ENCODE results near the gene DUT. TPM values are rescaled to one million over a fixed set of nuclear protein-coding genes. Genes with fewer than 3 reads are reported as not detected.

The DUT gene
- total and polyA plus RNA-seq, 7 donors: 29.5 to 56.0 (median 37.4) TPM

DNA sequence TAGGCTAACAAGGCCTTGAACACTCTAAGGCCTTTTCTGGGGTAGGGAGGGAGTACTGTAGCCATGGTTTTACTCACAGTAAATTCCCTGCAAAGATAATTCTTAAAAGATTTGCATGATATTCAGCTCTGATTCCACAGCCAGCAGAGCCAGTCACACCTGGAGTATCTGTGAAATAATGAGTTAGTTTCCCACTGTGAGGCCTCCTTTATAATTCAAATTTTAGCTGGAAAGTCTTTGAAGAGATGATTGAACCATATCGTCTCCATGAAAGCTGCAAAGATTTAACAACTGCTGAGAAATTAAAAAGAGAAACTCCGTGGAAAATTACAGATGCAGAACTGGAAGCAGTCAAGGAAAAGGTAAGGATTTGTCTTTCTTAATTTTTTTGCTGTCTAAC is 32.3 kb upstream of the DUT start:
- ATAC-seq (no peak), DNase-seq (no peak)
- 23 to 29% (median 27%) methylated on average over 2 of the region's 2 CpGs for WGBS, 3 donors
- TF ChIP-seq, protein P1, sequence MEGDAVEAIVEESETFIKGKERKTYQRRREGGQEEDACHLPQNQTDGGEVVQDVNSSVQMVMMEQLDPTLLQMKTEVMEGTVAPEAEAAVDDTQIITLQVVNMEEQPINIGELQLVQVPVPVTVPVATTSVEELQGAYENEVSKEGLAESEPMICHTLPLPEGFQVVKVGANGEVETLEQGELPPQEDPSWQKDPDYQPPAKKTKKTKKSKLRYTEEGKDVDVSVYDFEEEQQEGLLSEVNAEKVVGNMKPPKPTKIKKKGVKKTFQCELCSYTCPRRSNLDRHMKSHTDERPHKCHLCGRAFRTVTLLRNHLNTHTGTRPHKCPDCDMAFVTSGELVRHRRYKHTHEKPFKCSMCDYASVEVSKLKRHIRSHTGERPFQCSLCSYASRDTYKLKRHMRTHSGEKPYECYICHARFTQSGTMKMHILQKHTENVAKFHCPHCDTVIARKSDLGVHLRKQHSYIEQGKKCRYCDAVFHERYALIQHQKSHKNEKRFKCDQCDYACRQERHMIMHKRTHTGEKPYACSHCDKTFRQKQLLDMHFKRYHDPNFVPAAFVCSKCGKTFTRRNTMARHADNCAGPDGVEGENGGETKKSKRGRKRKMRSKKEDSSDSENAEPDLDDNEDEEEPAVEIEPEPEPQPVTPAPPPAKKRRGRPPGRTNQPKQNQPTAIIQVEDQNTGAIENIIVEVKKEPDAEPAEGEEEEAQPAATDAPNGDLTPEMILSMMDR (IDR thresholded peaks at IDR 0.05): no peak
- Histone ChIP-seq H3K4me3 (no peak overlapping the region), H3K9me3 (no peaks in the 10 kb centered on the region), H3K27ac (no peak overlapping the region), H3K4me1 (no peaks in the 10 kb centered on the region), H3K36me3 (ENCODE audit: insufficient read depth in 1 of 2, low read depth in 1 of 2) (no peaks in the 10 kb centered on the region), H3K27me3 (ENCODE audit: insufficient read depth in 3 of 3, low read length in 2 of 3) (no peaks in the 10 kb centered on the region)
- intact Hi-C loops (cut with DNase I): no loop called here

DNA sequence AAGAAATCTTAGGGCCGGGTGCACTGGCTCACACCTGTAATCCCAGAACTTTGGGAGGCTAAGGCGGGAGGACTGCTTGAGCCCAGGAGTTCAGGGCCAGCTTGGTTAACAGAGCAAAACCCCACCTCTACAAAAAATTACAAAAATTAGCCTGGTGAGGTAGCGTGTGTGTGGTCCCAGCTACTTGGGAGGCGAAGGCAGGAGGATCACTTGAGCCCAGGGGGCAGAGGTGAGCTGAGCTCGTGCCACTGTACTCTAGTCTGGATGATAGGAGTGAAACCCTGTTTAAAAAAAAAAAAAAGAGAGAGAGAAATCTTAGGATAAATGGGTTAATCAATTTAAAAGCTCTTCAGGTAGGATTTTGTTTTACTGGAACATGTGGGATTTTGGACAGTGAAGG is 31.2 kb upstream of the DUT start:
- TF ChIP-seq, protein P1 (IDR thresholded peaks at IDR 0.05): no peak
- ATAC-seq: no peak
- H3K4me1 ChIP-seq: no peaks in the 10 kb centered on the region
- 76 to 81% (median 78%) methylated on average over 5 of the region's 5 CpGs for WGBS, 3 donors
- no peak overlapping the region for H3K4me3 ChIP-seq
- H3K27me3 ChIP-seq (ENCODE audit: insufficient read depth in 3 of 3, low read length in 2 of 3): no peaks in the 10 kb centered on the region
- no peak overlapping the region for H3K27ac ChIP-seq
- DNase-seq: no peak
- H3K36me3 ChIP-seq (ENCODE audit: insufficient read depth in 1 of 2, low read depth in 1 of 2): no peaks in the 10 kb centered on the region
- no peaks in the 10 kb centered on the region for H3K9me3 ChIP-seq
- intact Hi-C loops (cut with DNase I): no loop called here

DNA sequence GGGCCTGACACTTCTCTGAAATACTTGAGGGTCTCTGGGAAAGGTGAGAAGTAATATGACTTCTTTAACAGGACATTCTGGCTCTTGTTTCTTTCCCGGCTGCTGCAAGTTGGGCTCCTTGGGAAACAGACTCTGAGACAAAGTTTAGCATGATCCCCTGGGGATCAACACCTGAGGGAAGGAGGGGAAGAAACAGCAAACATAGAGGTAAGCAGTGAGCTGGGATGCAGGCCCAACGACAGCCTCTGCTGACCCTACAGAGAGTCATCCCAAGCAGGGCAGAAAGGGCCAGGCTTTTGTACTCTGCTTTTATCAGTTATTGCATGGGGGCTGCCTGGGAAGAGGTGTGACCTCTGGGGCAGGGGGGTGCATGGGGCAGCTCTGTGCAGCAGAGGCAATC is 26.8 kb upstream of the DUT start:
- intact Hi-C loops (cut with DNase I): no loop called here
- H3K27ac ChIP-seq: no peak overlapping the region
- no peak for DNase-seq
- ATAC-seq: no peak
- no peaks in the 10 kb centered on the region for H3K27me3 ChIP-seq (ENCODE audit: insufficient read depth in 3 of 3, low read length in 2 of 3)
- no peaks in the 10 kb centered on the region for H3K4me1 ChIP-seq
- WGBS, 3 donors: 50 to 63% (median 61%) methylated on average over 2 of the region's 2 CpGs
- H3K9me3 ChIP-seq: no peaks in the 10 kb centered on the region
- H3K4me3 ChIP-seq: no peak overlapping the region
- TF ChIP-seq, protein P1 (IDR thresholded peaks at IDR 0.05): no peak
- no peaks in the 10 kb centered on the region for H3K36me3 ChIP-seq (ENCODE audit: insufficient read depth in 1 of 2, low read depth in 1 of 2)

DNA sequence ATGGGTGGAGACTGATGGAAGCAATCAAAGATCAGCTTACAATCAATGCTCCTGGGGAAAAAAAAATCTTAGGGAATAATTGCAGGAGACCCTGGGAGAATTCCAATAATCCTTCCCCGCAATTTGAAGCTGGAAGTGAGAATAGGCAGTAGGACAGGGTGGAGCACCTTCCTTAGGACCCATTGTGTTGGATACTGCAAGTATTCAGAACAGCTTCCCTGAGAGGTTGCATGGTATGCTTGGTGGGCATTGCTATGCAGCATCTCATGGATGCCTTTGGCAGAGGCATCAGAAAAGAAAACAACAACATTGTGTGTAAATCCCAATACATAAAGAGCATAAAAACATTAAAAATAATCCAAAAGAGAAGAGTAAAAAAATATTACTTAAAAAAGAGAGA is 24.6 kb upstream of the DUT start:
- TF ChIP-seq, protein P1 (IDR thresholded peaks at IDR 0.05): no peak
- no peaks in the 10 kb centered on the region for H3K4me1 ChIP-seq
- ATAC-seq (no peak), DNase-seq (no peak)
- no peaks in the 10 kb centered on the region for H3K27me3 ChIP-seq (ENCODE audit: insufficient read depth in 3 of 3, low read length in 2 of 3)
- WGBS, 3 donors: 48 to 74% (median 61%) methylated on average over 1 of the region's 1 CpG
- no peaks in the 10 kb centered on the region for H3K9me3 ChIP-seq
- no peaks in the 10 kb centered on the region for H3K36me3 ChIP-seq (ENCODE audit: insufficient read depth in 1 of 2, low read depth in 1 of 2)
- no peak overlapping the region for H3K27ac ChIP-seq
- no peak overlapping the region for H3K4me3 ChIP-seq
- intact Hi-C loops (cut with DNase I): no loop called here

DNA sequence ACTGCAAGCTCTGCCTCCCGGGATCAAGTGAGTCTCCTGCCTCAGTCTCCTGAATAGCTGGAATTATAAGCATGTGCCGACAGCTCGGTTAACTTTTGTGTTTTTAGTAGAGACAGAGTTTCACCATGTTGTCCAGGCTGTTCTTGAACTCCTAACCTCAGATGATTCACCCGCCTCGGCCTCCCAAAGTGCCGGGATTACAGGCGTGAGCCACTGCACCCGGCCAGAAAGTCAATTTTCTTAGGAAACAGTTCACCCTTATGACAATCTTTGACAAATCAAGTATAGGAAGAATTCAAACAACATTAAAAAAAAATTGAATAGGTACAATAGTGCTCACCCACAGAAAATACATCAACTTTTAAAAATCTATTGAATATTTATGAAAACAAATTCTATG is 23.6 kb upstream of the DUT start:
- Histone ChIP-seq H3K27me3 (ENCODE audit: insufficient read depth in 3 of 3, low read length in 2 of 3) (no peaks in the 10 kb centered on the region), H3K27ac (no peak overlapping the region), H3K4me3 (no peak overlapping the region), H3K9me3 (no peaks in the 10 kb centered on the region), H3K36me3 (ENCODE audit: insufficient read depth in 1 of 2, low read depth in 1 of 2) (no peaks in the 10 kb centered on the region), H3K4me1 (no peaks in the 10 kb centered on the region)
- DNase-seq (no peak), ATAC-seq (no peak)
- intact Hi-C loops (cut with DNase I): no loop called here
- 87 to 89% (median 87%) methylated on average over 8 of the region's 8 CpGs for WGBS, 3 donors
- TF ChIP-seq, protein P1 (IDR thresholded peaks at IDR 0.05): no peak

All from psoas muscle (tissue), 8 donors.